ENCODE data around the gene BDKRB2.

DNA sequence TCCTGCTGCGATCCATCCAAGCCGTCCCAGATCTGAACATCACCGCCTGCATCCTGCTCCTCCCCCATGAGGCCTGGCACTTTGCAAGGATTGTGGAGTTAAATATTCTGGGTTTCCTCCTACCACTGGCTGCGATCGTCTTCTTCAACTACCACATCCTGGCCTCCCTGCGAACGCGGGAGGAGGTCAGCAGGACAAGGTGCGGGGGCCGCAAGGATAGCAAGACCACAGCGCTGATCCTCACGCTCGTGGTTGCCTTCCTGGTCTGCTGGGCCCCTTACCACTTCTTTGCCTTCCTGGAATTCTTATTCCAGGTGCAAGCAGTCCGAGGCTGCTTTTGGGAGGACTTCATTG, 59.5 kb downstream of the BDKRB2 start:
- no peak for TF ChIP-seq SSRP1 (CRISPR knock-in tag; IDR thresholded peaks at IDR 0.05)
- no peak for TF ChIP-seq ZNF496 (CRISPR knock-in tag; IDR thresholded peaks at IDR 0.05; ENCODE audit: insufficient replicate concordance)
- TF ChIP-seq YY1 (IDR thresholded peaks at IDR 0.05; ENCODE audit: insufficient read depth, insufficient replicate concordance, low read depth, low read length): no peak
- no peak for TF ChIP-seq ETV6 (CRISPR knock-in tag; conservative IDR thresholded peaks at IDR 0.05)
- TF ChIP-seq POLR2AphosphoS5 (IDR thresholded peaks at IDR 0.05; ENCODE audit: low read depth, low read length): no peak
- no peak for TF ChIP-seq SP1 (IDR thresholded peaks at IDR 0.05)
- no peak for TF ChIP-seq SP1 (CRISPR knock-in tag; IDR thresholded peaks at IDR 0.05)
- TF ChIP-seq ZZZ3 (CRISPR knock-in tag; IDR thresholded peaks at IDR 0.05; ENCODE audit: borderline replicate concordance): no peak
- TF ChIP-seq, protein P1, sequence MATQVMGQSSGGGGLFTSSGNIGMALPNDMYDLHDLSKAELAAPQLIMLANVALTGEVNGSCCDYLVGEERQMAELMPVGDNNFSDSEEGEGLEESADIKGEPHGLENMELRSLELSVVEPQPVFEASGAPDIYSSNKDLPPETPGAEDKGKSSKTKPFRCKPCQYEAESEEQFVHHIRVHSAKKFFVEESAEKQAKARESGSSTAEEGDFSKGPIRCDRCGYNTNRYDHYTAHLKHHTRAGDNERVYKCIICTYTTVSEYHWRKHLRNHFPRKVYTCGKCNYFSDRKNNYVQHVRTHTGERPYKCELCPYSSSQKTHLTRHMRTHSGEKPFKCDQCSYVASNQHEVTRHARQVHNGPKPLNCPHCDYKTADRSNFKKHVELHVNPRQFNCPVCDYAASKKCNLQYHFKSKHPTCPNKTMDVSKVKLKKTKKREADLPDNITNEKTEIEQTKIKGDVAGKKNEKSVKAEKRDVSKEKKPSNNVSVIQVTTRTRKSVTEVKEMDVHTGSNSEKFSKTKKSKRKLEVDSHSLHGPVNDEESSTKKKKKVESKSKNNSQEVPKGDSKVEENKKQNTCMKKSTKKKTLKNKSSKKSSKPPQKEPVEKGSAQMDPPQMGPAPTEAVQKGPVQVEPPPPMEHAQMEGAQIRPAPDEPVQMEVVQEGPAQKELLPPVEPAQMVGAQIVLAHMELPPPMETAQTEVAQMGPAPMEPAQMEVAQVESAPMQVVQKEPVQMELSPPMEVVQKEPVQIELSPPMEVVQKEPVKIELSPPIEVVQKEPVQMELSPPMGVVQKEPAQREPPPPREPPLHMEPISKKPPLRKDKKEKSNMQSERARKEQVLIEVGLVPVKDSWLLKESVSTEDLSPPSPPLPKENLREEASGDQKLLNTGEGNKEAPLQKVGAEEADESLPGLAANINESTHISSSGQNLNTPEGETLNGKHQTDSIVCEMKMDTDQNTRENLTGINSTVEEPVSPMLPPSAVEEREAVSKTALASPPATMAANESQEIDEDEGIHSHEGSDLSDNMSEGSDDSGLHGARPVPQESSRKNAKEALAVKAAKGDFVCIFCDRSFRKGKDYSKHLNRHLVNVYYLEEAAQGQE (IDR thresholded peaks at IDR 0.05; ENCODE audit: borderline replicate concordance in 1 of 2, low read depth in 1 of 2, low read length in 2 of 2): no peak
- TF ChIP-seq ZNF567 (CRISPR knock-in tag; IDR thresholded peaks at IDR 0.05; ENCODE audit: borderline replicate concordance): no peak
- TF ChIP-seq, protein P2, sequence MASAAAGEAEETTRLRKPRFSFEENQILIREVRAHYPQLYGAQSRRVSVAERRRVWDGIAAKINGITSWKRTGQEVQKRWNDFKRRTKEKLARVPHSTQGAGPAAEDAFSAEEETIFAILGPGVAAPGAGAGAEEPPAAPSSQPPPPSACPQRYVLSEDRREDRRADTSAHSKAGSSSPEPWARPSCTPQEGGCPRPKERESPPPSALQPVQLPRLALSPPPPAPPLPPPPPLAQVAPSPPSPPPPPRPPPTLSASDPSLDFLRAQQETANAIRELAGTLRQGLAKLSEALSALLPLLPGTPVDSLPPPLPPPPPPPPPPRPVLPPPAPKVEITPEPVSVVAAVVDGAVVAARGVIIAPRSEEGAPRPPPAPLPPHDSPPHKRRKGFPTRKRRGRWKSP (CRISPR knock-in tag; IDR thresholded peaks at IDR 0.05): no peak
- TF ChIP-seq, protein P3, sequence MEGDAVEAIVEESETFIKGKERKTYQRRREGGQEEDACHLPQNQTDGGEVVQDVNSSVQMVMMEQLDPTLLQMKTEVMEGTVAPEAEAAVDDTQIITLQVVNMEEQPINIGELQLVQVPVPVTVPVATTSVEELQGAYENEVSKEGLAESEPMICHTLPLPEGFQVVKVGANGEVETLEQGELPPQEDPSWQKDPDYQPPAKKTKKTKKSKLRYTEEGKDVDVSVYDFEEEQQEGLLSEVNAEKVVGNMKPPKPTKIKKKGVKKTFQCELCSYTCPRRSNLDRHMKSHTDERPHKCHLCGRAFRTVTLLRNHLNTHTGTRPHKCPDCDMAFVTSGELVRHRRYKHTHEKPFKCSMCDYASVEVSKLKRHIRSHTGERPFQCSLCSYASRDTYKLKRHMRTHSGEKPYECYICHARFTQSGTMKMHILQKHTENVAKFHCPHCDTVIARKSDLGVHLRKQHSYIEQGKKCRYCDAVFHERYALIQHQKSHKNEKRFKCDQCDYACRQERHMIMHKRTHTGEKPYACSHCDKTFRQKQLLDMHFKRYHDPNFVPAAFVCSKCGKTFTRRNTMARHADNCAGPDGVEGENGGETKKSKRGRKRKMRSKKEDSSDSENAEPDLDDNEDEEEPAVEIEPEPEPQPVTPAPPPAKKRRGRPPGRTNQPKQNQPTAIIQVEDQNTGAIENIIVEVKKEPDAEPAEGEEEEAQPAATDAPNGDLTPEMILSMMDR (CRISPR knock-in tag; IDR thresholded peaks at IDR 0.05): no peak
